ENCODE results near the gene ARPC4.

Gene ARPC4

DNA sequence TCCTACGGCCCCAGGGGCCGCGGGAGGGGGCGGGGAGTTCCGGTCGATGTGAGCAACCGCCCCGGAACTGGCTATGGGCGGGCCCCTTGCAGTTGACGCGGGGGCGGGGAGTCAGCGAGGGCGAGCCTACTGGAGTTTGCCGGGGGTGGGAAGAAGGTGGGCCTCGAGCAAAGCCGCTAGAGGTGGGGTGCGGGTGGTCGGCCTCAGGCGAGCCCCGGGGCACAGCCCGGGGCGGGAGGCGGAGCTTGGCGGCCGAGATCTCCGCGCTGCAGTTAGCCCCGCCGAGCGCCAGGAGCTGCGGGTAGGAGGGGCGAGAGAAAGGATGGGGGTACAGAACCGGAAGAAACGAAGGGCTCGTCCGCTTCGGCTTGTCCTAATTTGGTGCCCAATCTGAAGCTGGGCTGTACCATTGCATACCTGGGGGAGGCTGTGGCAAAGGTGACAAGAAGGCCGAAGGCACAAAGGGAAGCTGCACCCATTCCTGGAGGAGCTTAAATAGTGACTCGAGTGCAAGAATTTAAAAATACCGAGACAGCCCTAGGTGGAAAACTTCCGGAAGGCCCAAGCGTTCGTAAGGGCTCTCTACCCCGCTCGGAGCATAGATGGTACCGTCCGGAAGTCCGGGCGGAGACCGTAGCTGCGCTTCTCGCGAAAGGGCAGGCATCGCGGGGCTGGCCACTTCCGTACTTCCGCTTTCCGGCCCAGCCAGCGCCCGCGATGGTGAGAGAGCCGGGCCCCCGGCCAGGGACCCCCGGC, at the start of gene ARPC4, which contains the start of gene TADA3:
ARPC4 (plus strand) TSS at position 678 of the 756 bp plus-strand sequence; CDS start at position 718, 40 bp downstream.
TADA3 (minus strand) TSS at position 69 of the 756 bp plus-strand sequence. CDS start 1,007 bp downstream, outside the sequence.
- DNase-seq (ENCODE audit: low read depth in 2 of 2): peak; percentile 80 to 86

DNA sequence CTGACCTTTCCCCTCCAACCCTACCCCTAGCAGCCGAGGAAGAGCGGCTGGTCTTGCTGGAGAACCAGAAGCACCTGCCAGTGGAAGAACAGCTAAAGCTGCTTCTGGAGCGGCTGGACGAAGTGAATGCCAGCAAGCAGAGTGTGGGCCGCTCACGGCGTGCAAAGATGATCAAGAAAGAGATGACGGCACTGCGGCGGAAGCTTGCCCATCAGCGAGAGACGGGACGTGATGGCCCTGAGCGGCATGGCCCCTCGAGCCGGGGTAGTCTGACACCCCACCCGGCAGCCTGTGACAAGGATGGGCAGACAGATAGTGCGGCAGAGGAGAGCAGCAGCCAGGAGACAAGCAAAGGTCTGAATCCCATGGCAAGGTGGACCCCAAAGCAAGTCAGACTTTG, 49.3 kb upstream of the ARPC4 start:
- DNase-seq (ENCODE audit: low read depth in 2 of 2): no peak

DNA sequence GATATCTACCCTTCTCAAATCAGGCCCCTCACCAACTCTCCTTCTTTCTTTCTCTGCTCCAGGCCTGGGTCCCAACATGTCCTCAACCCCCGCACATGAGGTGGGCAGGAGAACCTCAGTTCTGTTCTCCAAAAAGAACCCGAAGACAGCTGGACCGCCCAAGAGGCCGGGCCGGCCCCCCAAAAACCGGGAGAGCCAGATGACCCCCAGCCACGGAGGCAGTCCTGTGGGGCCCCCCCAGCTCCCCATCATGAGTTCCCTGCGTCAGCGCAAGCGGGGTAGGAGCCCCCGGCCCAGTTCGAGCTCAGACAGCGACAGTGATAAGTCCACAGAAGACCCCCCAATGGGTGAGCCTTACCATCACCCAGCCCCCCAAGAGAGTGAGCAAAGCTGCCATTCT, 48.7 kb upstream of the ARPC4 start:
- DNase-seq (ENCODE audit: low read depth in 2 of 2): no peak

DNA sequence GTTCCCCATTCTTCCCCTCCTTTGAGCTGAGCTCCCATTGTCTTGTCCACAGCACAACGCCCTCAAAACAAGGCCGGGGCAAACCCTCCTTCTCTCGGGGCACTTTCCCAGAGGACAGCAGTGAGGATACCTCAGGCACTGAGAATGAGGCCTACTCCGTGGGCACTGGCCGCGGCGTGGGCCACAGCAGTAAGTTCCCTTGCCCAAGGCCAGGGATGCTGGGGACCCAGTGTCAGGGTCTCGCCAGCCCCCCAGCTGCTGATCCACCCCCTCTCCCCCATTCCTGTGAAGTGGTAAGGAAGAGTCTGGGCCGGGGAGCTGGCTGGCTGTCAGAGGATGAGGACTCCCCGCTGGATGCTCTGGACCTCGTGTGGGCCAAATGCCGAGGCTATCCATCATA, 47.4 kb upstream of the ARPC4 start:
- DNase-seq (ENCODE audit: low read depth in 2 of 2): no peak

DNA sequence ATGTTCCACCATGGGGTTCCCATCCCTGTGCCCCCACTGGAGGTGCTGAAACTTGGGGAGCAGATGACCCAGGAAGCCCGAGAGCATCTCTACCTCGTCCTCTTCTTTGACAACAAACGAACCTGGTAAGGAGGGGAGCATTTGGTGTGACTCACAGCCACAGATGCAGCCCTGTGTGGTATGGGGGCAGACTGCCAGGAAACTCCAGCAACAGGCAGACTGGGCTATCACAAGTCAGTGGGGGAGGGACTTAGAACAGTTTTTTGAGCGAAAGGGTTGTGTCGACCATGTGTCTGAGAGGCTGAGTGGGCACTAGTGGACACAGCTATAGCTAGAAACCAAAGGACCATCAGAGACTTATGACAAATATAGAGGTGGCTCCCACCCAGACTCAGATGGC, 46.6 kb upstream of the ARPC4 start:
- DNase-seq (ENCODE audit: low read depth in 2 of 2): no peak

DNA sequence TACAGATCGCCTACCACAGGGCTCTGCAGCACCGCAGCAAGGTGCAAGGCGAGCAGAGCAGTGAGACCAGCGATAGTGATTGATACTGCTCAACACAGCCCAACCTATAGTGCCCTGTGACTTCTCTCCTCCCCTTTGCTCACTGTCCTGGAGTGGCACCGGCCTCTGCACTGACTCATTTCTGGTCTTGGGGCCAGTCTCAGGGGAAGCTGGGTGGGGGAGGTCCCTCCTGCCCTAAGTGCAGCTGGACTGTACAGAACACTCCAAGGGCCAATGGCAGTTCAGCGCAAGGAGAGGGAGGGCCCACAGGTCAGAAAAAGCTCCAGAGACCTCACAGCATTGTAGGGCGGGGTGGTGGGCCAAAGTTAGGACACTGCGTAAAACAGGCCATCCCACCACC, 45.6 kb upstream of the ARPC4 start:
- DNase-seq (ENCODE audit: low read depth in 2 of 2): no peak

DNA sequence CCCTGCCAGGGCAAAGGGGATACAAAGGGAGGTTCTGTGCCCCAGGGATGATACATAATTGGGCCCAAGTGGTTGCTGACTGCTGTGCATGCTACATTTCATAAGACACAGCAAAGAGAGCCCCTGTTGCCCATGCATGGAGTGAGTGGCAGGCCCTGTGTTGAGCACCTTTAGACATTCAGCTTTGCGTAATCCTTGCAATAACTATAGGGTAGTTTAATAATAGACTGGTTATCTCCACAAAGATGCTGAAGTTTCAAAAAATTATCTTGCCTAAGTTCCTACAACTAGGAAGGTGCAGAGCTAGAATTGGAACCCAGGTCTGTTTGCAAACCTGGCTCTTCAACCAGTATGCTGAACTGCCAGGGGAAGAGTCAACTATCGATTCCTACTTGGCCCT, 44.9 kb upstream of the ARPC4 start:
- no peak for DNase-seq (ENCODE audit: low read depth in 2 of 2)

DNA sequence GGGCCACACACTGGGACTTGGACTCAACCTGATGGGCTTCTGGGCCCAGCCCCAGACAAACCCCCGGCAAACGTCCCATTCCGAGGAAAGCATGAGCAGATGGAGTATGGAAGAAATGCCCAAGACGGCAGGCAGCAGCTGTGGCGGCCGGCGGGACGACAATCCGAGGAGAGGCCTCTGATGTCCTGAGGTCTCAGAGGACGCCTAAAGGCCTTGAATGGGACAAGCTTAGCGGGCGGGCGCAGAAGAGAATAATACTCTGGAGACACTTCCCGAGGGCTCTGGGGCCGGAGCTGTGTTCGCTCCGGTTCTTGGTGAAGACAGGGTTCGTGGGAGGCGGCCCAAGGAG, 43.6 kb upstream of the ARPC4 start:
- no peak for DNase-seq (ENCODE audit: low read depth in 2 of 2)

DNA sequence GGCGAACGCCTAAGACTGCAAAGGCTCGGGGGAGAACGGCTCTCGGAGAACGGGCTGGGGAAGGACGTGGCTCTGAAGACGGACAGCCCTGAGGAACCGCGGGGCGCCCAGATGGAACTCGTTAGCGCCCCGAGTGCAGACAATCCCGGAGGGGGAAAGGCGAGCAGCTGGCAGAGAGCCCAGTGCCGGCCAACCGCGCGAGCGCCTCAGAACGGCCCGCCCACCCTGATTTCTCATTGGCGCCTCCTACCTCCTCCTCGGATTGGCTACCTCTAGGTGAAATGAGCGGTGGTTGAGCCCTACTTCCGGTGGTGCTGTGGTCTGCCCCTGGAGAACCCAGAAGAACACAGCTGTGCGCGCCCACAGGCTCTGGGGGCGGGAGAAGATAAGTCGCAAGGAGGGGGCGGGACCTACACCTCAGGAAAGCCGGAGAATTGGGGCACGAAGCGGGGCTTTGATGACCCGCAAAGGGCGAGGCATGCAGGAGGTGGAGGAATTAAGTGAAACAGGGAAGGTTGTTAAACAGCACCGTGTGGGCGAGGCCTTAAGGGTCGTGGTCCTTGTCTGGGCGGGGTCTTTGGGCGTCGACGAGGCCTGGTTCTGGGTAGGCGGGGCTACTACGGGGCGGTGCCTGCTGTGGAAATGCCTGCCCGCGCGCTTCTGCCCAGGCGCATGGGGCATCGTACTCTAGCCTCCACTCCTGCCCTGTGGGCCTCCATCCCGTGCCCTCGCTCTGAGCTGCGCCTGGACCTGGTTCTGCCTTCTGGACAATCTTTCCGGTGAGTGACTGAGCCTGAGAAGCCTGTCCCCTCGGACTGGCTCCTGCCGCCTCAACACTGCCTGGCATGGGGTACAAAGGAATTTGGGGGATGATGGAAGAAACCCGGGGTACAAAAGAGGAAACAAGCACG, 43.0 kb upstream of the ARPC4 start, which contains the start of gene OGG1:
OGG1 (plus strand) TSS at position 308 of the 911 bp plus-strand sequence; CDS start at position 643, 335 bp downstream.
- DNase-seq (ENCODE audit: low read depth in 2 of 2): peak; percentile 84 to 89

DNA sequence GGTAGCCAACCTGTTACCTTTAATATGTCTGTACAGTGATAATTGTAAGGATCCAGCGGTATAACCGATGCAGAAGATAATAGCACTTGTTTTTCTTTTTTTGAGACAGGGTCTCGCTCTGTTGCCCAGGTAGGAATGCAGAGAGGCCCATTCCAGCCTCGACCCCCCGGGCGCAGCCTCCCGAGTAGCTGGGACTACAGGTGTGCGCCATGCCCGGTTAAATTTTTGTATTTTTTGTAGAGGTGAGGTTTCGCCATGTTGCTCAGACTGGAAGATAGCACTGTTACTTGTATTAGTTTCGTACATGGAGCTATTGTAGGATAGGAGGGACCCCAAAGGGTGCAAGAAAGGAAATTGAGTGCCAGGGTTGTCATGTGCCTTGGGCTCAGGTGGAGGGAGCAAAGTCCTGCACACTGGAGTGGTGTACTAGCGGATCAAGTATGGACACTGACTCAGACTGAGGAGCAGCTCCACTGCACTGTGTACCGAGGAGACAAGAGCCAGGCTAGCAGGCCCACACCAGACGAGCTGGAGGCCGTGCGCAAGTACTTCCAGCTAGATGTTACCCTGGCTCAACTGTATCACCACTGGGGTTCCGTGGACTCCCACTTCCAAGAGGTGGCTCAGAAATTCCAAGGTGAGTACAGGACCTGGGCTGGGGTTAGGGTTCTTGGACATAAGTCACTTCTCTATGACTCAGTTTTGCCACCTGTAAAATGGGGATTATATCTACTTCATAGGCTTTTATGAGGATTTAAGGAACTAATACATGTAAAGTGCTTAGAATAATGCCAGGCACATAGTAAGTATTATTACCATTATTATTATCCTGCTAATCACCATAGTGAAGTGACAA, 42.1 kb upstream of the ARPC4 start:
- no peak for DNase-seq (ENCODE audit: low read depth in 2 of 2)

DNA sequence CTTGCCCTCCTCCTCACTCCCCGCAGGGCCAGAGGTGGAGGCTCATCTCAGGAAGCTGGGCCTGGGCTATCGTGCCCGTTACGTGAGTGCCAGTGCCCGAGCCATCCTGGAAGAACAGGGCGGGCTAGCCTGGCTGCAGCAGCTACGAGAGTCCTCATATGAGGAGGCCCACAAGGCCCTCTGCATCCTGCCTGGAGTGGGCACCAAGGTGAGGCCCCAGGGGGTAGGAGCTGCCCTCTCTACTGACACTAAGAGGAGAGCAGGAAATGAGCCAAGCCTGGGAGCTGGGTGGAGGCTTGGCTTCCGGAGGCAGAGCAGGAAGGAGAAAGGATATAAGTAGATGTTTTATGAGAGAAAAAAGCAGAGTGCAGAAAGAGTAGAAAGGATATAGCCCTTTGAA, 38.2 kb upstream of the ARPC4 start:
- no peak for DNase-seq (ENCODE audit: low read depth in 2 of 2)

DNA sequence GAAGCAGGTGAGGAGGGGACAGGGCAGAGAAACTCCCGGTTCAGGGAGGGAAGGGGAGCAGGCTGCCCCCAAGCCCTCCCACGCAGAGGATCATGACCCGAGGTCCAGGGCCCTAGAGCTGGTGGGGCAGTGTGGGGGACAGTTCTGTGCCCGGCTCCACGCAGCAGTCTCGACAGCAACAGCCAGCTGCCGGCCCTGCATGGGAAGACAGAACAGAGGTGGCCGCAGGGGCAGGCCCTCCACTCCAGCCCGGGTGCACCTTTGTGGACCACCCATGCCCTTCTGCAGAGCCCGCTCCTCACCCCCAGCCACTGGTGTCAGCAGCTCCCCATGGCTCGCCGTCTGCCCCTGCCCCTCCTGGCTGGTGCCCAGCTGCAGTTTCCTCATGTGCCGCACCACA, 35.5 kb upstream of the ARPC4 start:
- no peak for DNase-seq (ENCODE audit: low read depth in 2 of 2)

DNA sequence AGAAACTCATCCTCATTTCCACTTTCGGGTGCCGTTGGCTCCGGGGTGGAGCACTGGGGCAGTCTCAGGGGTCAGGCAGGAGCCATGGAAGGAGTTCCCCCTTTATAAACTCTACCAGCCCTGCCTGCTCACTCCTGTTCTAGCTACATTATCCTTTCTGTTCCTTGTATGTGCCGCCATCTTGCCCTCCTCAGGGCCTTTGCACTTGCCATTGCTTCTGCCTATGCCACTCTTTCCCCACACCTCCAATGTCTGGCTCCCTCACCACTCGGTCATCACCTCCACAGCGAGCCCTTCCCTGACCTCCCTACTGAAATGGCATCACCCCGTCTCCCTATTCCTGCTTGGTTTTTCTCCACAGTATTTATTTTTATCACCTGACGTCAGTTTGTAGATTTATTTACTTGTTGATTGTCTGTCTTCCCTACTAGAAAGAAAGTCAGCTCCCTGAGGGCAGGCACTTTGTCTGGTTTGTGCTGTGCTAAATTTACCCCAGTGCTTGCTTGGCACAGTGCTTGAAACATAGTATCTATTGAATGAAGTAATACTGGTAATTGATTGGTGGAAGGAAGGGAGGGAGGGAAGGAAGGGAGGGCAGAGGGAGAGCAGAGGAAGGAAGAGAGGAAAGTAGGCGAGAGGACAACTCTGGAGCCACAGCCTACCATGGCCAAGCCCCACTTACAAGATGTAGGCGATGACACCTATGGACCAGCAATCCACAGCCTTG, 31.9 kb upstream of the ARPC4 start:
- no peak for DNase-seq (ENCODE audit: low read depth in 2 of 2)

DNA sequence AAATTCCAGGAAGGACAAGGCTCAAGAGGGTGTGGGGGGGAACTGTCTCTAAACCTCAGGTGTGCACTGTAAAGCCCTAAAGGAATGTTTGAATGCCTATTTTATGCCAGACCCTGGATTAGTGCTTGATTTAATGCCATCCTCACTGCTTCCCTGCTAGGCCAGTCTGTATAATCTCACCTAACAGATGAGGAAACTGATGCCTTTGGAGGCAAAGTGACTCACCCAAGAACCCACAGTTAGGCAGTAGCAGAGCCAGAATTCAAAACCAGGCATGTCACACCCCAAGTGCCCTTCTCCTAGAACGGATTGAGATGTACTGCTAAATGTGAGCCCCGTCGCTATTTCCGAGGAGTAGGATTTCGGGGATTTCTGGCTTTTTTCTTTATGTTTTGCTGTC, 31.0 kb upstream of the ARPC4 start:
- DNase-seq (ENCODE audit: low read depth in 2 of 2): no peak

DNA sequence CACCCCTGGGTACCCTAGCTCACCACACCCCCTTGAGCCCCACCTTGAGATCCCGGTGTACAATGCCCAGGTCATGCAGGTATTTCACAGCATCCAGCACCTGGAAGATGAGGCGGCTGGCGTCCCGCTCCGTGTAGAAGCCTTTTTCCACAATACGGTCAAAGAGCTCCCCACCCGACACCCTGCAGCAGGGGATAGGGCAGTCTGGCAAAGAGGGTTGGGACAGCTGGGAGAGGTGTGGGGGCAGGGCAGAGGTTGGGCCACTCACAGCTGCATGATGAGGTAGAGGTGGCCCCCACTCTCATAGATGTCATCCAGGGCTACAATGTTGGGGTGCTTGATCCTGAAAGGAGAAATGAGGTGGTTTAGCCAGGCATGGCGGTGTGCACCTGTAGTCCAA, 30.0 kb upstream of the ARPC4 start:
- no peak for DNase-seq (ENCODE audit: low read depth in 2 of 2)

DNA sequence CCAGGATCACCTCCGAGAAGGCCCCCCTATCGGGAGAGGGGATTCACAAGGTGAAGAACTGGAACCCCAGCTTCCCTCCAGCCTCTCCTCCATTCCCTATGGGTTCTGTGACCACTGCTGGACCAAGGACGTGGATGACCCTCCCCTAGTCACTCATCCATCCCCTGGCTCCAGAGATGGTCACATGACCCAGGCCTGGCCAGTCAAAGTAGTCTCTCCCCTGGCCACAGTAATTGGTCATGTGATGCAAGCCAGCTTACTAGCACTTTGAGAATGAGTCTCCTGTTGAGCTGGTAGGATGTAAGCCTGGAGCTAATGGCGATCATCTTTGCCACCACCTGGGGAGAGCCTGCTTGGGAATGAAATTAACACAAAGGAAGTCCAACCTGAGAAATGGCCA, 27.0 kb upstream of the ARPC4 start:
- DNase-seq (ENCODE audit: low read depth in 2 of 2): no peak

DNA sequence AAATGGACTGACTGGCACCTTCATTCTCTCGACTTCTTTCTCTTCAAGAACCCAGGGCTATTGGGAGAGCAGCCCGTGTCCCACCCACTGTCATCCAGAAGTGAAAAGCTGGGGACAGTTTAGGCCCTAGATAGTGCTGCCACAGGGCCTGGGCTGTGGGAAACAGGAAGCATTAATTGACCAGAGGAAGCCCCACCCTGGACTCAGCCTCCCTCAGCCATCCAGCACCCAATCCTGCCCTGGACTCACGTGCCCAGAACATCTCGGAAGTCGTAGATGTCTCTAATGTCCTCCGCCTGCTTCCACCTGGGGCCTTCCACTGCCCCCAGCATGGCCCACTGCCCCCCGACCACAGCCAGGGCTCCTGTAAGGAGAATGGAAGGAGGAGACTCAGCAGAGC, 25.5 kb upstream of the ARPC4 start:
- no peak for DNase-seq (ENCODE audit: low read depth in 2 of 2)

DNA sequence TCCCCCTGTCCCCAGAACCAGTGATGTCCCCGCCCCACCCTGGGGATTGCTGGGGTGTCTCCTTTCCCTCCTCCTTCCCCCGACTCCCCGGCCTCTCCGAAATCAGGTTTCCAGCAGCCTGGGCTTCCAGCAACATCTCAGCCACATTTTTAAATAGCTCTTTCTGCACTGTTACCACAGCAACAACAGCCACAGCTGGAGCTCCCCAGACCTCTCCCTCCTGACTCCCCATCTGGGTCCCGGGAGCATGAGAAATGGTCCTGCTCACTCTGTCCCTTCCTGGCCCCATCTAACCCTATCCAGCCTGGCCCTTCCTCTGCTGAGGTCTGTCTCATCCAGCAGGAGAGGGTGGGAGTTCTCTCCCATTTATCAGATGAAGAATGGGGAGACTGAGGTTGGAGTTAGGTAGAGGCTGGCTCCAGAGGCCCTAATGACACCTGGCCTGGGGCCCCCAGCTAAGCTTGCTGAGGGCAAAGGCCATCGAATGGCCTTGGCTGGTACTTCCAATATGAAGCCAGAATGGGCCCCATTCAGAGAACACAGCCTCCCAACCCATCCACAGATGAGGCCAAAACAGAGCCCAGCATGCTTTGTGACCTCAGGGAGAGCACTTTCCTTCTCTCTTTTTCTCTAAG, 24.6 kb upstream of the ARPC4 start:
- no peak for DNase-seq (ENCODE audit: low read depth in 2 of 2)

DNA sequence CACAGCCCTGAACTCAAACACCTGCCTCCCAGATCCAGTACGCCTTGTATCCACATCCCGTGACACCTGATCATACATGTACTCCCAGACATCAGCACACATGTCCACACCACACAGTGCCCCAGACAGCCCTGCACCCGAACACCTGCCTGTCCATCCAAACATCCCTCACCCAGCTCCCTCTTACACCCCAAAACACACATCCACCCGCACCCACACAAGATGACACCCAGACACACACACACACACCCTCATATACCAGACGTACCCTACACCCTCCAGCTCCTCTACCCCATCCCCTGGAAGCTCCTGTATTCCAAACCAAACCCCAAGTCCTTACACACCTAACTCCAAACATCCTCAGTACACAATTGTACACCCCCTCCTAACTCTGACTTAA, 23.9 kb upstream of the ARPC4 start:
- DNase-seq (ENCODE audit: low read depth in 2 of 2): no peak

DNA sequence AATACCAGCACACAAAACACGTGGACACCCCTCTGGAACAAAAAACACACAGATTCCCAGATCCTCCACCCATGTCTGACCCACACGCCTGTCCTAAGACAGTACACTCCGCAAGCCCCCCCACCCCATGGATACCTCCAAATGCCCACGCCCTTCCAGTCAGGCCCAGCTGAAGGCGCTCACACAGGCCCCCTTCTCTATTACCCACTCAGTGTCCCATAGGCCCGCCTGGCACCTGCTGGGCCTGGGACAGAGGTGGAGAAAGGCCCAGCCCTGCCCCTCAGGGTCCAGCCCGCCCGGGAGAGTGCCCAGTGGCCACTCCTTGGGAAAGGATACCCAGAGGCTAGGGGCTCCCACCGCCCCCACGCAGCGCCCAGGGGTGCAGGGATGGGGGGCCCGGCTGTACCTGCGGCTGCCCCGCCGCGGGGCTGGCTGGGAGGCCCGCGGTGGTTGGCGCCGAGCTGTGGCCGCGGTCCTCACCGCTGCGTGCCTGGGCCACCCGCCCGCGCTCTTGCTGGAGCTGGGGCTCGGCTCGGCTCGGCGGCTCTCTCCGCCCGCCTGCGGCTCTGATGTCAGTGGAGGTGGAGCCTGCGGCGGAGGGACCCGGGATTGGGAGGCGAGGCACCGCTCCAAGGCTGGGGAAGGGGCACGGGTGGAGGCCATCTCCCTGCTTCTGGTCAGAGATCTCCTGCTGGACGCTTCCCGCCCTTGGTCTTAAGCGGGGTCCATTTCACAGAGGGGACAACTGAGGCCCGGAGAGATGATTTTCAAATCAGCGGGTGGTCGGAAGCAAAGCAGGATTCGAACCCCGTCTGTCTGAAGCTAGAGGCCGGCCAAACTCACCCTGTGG, 23.2 kb upstream of the ARPC4 start, which contains the start of gene CAMK1:
CAMK1 (minus strand) TSS at position 522 of the 850 bp plus-strand sequence. CDS start 2,198 bp downstream, outside the sequence.
- no peak for DNase-seq (ENCODE audit: low read depth in 2 of 2)

Measured in stimulated activated CD8-positive, alpha-beta memory T cell treated with anti-CD3 and anti-CD28 coated beads, Interleukin-7, amount 100 ng/mL, for 1 hour (primary cell).